B cell (primary cell): Measurements from ENCODE around the gene HIP1. TPM values are rescaled to one million over a fixed set of nuclear protein-coding genes. Genes with fewer than 3 reads are reported as not detected.

ENCODE experiments used
- ATAC-seq: fragments of 200-7000 bp; cut with Tn5 transposase; one replicate; pipeline ENCODE4 v1.10.0; 2021; ENCODE audit warnings: low read depth, mild to moderate bottlenecking, moderate number of reproducible peaks, moderate library complexity
- CTCF ChIA-PET: fragments of 350-600 bp; sonication (Branson Sonifier 250); formaldehyde crosslinking; loops from one replicate; lab custom pipeline; 2021; ENCODE audit warnings: antibody characterized with exemption, inconsistent platforms; lab: Charles Lee
- POLR2A ChIA-PET: fragments of 350-600 bp; sonication (Branson Sonifier 250); formaldehyde crosslinking; loops from one replicate; lab custom pipeline; 2021; ENCODE audit warnings: antibody characterized with exemption; lab: Charles Lee
- DNase-seq: peaks from one replicate; pipeline ENCODE4 v3.0.0; 2013
- H2AFZ ChIP-seq: 2 replicates; pipeline ENCODE4 v1.6.1; 2012; ENCODE audit warnings: mild to moderate bottlenecking, low read depth, low read length; ENCODE audit not compliant: insufficient read depth, poor library complexity, severe bottlenecking
- H3K27ac ChIP-seq, 2 donors: 1 replicate in 1 of 2; 2 replicates in 1 of 2; pipeline ENCODE4 v1.5.1; 2012 to 2013; ENCODE audit warnings: low read length in 2 of 2, mild to moderate bottlenecking in 2 of 2, moderate library complexity in 1 of 2
- H3K27me3 ChIP-seq, 4 experiments: fragments of 200-600 bp in 1 of 4; sonication (generic) in 1 of 4; replicated peaks in 1 of 4; 1 replicate in 2 of 4; 2 replicates in 2 of 4; pipeline versions ENCODE4 v1.6.1 to v1.7.0; 2013 to 2016; ENCODE audit warnings: low read length in 3 of 4, mild to moderate bottlenecking in 2 of 4, mixed read lengths in 1 of 4, moderate library complexity in 1 of 4; ENCODE audit not compliant: insufficient read depth in 4 of 4, control insufficient read depth in 3 of 4; ENCODE audit errors: control extremely low read depth in 1 of 4
- H3K36me3 ChIP-seq, 2 experiments: replicated peaks in 1 of 2; 1 replicate in 1 of 2; 2 replicates in 1 of 2; pipeline versions ENCODE4 v1.6.1 to v1.7.1; 2013; ENCODE audit warnings: low read length in 1 of 2; ENCODE audit not compliant: insufficient read depth in 2 of 2, control insufficient read depth in 1 of 2; ENCODE audit errors: control extremely low read depth in 1 of 2, extremely low read depth in 1 of 2
- H3K4me1 ChIP-seq, 2 donors: fragments of 200-600 bp in 1 of 2; sonication (generic) in 1 of 2; 1 replicate in 1 of 2; 2 replicates in 1 of 2; pipeline versions ENCODE4 v1.5.1 to v1.6.1; 2013 to 2017; ENCODE audit warnings: low read length in 2 of 2; ENCODE audit not compliant: control insufficient read depth in 2 of 2, insufficient read depth in 2 of 2
- H3K4me2 ChIP-seq: replicated peaks from 2 replicates; pipeline ENCODE3; 2012; ENCODE audit warnings: mild to moderate bottlenecking, low read depth, low read length; ENCODE audit not compliant: poor library complexity, severe bottlenecking
- H3K4me3 ChIP-seq, 5 experiments: fragments of 200-600 bp in 1 of 5; sonication (generic) in 1 of 5; 1 replicate in 3 of 5; 2 replicates in 2 of 5; pipeline versions ENCODE4 v1.5.1 to v1.7.0; 2011 to 2016; ENCODE audit warnings: low read length in 4 of 5, mild to moderate bottlenecking in 4 of 5, low read depth in 2 of 5, control low read depth in 1 of 5, moderate library complexity in 1 of 5; ENCODE audit not compliant: insufficient read depth in 1 of 5; ENCODE audit errors: control extremely low read depth in 1 of 5, extremely low read depth in 1 of 5
- H3K79me2 ChIP-seq: fragments of 200-600 bp; sonication (generic); one replicate; pipeline ENCODE4 v1.6.0; 2016; ENCODE audit warnings: low read length; ENCODE audit not compliant: control insufficient read depth, insufficient read depth
- H3K9ac ChIP-seq: fragments of 200-600 bp; sonication (generic); 2 replicates; pipeline ENCODE4 v1.6.1; 2017; ENCODE audit warnings: mild to moderate bottlenecking, low read length, moderate library complexity
- H3K9me3 ChIP-seq, 3 donors: one replicate each; pipeline versions ENCODE4 v1.6.1 to v1.7.1; 2013; ENCODE audit warnings: low read length in 2 of 3; ENCODE audit not compliant: control insufficient read depth in 2 of 3, insufficient read depth in 1 of 3; ENCODE audit errors: control extremely low read depth in 1 of 3
- H4K20me1 ChIP-seq: 2 replicates; pipeline ENCODE4 v1.6.0; 2012; ENCODE audit warnings: mild to moderate bottlenecking, low read length; ENCODE audit not compliant: insufficient read depth, control insufficient read depth, poor library complexity, severe bottlenecking
- H3K27ac Mint-ChIP-seq: one replicate; pipeline ENCODE4 v1.8.0; 2021; ENCODE audit warnings: mixed read lengths
- H3K27me3 Mint-ChIP-seq: one replicate; pipeline ENCODE4 v1.8.0; 2021; ENCODE audit warnings: mixed read lengths
- H3K4me1 Mint-ChIP-seq: one replicate; pipeline ENCODE4 v1.8.0; 2021; ENCODE audit warnings: mixed read lengths
- H3K4me3 Mint-ChIP-seq: one replicate; pipeline ENCODE4 v1.8.0; 2021; ENCODE audit warnings: mixed read lengths
- H3K9me3 Mint-ChIP-seq: one replicate; pipeline ENCODE4 v1.8.0; 2022; ENCODE audit warnings: mixed read lengths; ENCODE audit not compliant: insufficient read depth
- CTCF ChIP-seq: fragments of 200-600 bp; IDR thresholded peaks from one replicate; pipeline ENCODE4 v1.8.0; 2022; ENCODE audit warnings: antibody characterized with exemption, mild to moderate bottlenecking
- EZH2 ChIP-seq: IDR thresholded peaks from 2 replicates; pipeline ENCODE4 v1.6.1; 2012; ENCODE audit warnings: borderline replicate concordance, low read depth, mild to moderate bottlenecking, moderate library complexity, low read length; ENCODE audit not compliant: insufficient read depth, poor library complexity, severe bottlenecking
- WGBS: methylation state at CpG from one replicate; pipeline ENCODE4 v1.1.5; 2013; ENCODE audit warnings: missing lambda C conversion rate; ENCODE audit not compliant: insufficient coverage; 5-methylcytosine and 5-hydroxymethylcytosine counted together
- intact Hi-C: fragments of 100-400 bp; cut with micrococcal nuclease; formaldehyde crosslinking; loops from one replicate; pipeline ENCODE4 v1.10.0; 2022
- polyA plus RNA-seq: library from polyadenylated mRNA; depleted of rRNA; stranded (reverse); fragments of >200 nt; gene quantifications from 2 replicates; pipeline ENCODE4 v1.2.3, GENCODE V29; 2012
- total RNA-seq, 2 donors: library from RNA; stranded (reverse); fragments of 120-200 nt in 1 of 2; gene quantifications; 1 replicate in 1 of 2; 2 replicates in 1 of 2; pipeline versions ENCODE4 v1.2.3 to v1.2.4, GENCODE V29; 2013 to 2022

Gene HIP1
- total and polyA plus RNA-seq, 2 donors (not counting 1 experiment from before 2014, with no cell fraction given), result 6.5 to 16.7 TPM

GRCh38 chr7:75629044-75629443 lies 109.7 kb downstream of the HIP1 start:
- ChIA-PET CTCF (interaction anchor here (1.3 kb wide), 1 partner anchor 10 kb away, joined by 5 read pairs; no protein-coding TSS in a partner anchor), POLR2A (no interaction called here)
- Mint-ChIP-seq H3K27me3 (no peaks in the 10 kb centered on the region), H3K9me3 (peaks cover 7% of the 10 kb centered on the region), H3K27ac (no peak overlapping the region), H3K4me1 (peaks cover 13% of the 10 kb centered on the region), H3K4me3 (no peak overlapping the region)
- H3K4me2 ChIP-seq, result no peak overlapping the region
- no peak for TF ChIP-seq EZH2
- TF ChIP-seq CTCF, result no peak
- H2AFZ ChIP-seq, result no peak overlapping the region
- H4K20me1 ChIP-seq, result no peaks in the 10 kb centered on the region
- H3K9ac ChIP-seq, result no peak overlapping the region
- DNase-seq (no peak), ATAC-seq (no peak)
- no peaks in the 10 kb centered on the region for H3K27me3 ChIP-seq
- H3K9me3 ChIP-seq, result peaks cover 0 to 16% (median 7%) of the 10 kb centered on the region in 3 donors
- no peak overlapping the region for H3K4me3 ChIP-seq
- H3K4me1 ChIP-seq, result peaks cover 0 to 4% of the 10 kb centered on the region in 2 donors
- H3K79me2 ChIP-seq, result peaks cover 9% of the 10 kb centered on the region
- intact Hi-C loops, result no loop called here
- no peak overlapping the region for H3K27ac ChIP-seq
- WGBS, result 96% methylated on average over 7 of the region's 8 CpGs
- no peaks in the 10 kb centered on the region for H3K36me3 ChIP-seq

GRCh38 chr7:75628055-75628454 lies 110.7 kb downstream of the HIP1 start:
- Histone ChIP-seq H3K9ac (no peak overlapping the region), H3K4me3 (no peak overlapping the region), H2AFZ (no peak overlapping the region), H3K27ac (no peak overlapping the region), H3K36me3 (no peaks in the 10 kb centered on the region), H4K20me1 (no peaks in the 10 kb centered on the region), H3K9me3 (peaks cover 0 to 16% (median 7%) of the 10 kb centered on the region in 3 donors), H3K27me3 (no peaks in the 10 kb centered on the region), H3K79me2 (peaks cover 9% of the 10 kb centered on the region), H3K4me1 (peaks cover 0 to 4% of the 10 kb centered on the region in 2 donors), H3K4me2 (no peak overlapping the region)
- intact Hi-C loops, result no loop called here
- H3K27me3 Mint-ChIP-seq, result no peaks in the 10 kb centered on the region
- no peak overlapping the region for H3K4me3 Mint-ChIP-seq
- peaks cover 7% of the 10 kb centered on the region for H3K9me3 Mint-ChIP-seq
- no peak for ATAC-seq
- TF ChIP-seq EZH2 (no peak), CTCF (no peak)
- no peak overlapping the region for H3K27ac Mint-ChIP-seq
- ChIA-PET CTCF (interaction anchor here (1.3 kb wide), 1 partner anchor 9 kb away, joined by 5 read pairs; no protein-coding TSS in a partner anchor), POLR2A (no interaction called here)
- DNase-seq, result no peak
- peaks cover 23% of the 10 kb centered on the region for H3K4me1 Mint-ChIP-seq
